ENCODE results near the gene DGKQ.

Gene DGKQ

DNA sequence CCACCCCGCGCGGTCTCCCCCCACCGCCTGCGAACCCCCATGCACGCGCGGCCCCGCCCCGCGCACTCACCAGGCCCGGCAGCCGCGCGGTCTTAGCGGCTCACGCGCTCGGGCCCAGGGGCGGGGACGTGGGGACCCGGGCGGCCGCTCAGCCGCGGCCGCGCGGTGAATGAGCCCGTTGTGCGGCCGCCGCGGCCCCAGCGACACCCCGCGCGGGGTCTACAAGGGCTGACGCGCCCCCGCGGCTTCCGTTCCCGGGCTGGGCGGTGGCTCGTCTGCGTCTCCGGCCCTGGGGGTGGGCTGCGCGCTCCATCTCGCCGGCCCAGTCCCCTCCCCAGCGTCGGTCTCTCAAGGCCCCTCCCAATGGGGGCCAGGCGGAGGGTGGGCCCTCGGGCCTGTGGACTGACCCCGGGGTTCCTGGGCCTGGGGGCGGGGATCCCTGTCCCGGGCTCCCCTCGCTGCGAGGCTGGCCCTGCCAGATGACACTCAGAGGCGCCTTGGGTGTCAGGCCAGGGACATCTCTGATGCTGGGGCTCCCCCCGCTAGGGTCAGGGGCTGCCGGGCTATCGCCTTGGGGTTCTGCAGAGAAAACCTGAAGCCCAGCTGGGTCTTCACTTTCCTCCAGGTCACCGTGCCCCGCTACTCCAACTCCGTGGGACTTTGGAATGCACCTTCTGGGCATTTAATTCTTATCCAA lies 24.2 kb upstream of the DGKQ start:
- peak in 27 of 42 donors; percentile 33 to 75 (median 56) for DNase-seq
- intact Hi-C loops (cut with DNase I), result no loop called here

DNA sequence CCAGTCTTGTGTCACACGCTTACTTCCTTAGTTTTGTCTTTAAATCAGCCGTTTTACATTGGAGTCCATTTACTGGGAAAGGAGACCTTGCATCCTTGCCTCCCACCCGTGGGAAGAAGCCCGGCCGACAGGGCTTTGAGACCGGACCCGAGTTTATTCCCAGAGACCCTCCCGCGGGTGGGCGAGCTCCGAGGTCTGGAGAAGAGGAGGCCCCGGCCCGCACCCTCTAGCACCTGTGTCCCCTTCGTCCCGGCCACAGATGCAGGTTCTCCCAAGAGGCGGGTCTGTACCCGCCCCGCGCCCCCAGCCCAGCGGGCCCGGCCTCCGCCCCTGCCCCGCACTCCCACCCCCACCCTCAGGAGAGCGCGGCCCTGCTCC lies 23.6 kb upstream of the DGKQ start:
- intact Hi-C loops (cut with DNase I), result no loop called here
- DNase-seq, result no peak

DNA sequence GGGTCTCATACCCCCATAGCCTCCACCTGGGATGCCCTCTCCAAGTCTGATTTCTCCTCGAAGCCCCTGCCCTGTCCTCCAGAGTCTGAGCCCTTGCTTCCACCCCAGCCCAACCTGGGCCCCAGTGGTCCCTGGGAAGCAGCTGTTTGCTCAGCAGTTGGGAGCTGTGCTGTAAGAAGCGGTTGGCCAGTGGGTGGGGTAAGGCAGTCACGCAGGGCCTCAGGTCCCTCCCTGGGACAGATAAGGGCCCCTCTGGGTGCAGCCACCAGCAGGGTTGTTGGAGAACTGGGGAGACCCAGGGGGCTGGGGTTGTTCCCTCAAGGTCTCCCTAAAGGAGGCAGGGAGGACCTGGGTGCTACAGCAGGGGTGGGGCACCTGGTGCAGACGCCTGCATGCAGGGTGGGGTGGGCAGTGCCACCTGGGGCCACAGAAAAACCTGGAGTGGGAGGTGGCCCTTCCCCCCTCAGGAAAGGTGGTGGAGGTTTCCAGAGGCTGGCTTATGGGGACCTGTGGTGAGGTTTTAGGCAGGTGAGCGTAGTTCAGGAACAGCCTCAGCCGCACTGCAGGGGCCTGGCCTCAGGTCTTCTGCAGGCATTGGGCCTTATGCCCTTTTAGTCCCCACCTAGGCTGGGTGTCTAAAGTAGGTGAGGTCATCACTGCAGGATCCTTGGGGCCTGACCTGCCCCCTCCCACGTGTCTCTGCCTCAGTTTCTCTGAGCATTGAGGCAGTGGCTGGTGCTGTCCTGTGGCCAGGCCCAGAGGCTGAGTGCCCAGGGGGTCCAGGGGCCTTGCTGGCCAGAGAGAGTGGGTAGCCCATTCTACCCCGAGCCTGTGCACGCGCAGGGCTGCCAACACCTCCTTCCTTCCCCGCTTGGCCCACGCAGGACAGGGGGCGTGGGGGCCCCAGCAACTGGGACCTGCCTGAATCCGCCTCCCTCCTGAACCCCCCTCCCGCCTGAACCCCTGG lies 22.9 kb upstream of the DGKQ start:
- no peak for DNase-seq
- intact Hi-C loops (cut with DNase I), result no loop called here

DNA sequence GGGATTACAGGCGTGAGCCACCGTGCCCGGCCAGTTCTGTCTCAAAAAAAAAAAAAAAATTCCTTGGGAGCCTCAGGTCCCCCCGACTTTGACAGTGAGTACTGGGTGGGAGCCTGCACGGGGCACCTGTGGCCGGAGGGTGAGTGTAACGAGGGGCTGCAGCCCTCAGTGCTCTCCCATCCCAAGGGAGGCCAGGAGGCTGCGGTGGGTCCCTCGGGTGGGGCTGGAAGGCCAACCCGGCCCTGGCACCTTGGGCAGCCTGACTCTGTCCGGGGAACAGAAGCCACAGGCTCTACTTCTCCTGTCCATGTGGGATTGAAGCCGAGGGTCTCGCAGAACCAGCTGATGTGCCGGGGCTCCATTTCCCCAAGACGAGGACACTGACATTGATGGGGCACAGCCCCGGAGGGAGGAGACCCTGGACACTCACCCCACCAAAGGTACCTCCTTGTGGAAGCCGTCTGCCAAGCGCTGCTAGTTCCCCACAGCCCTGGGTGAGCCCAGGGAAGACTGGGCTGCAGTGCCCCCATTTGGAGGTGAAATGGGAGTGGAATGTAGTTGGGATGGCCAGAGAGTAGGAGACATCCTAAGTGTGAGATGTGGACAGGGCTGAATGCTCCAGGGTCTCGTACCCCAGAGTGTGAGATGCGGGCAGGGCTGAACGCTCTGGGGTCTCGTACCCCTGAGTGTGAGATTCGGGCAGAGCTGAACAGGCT lies 22.1 kb upstream of the DGKQ start:
- intact Hi-C loops (cut with DNase I), result no loop called here
- no peak for DNase-seq

DNA sequence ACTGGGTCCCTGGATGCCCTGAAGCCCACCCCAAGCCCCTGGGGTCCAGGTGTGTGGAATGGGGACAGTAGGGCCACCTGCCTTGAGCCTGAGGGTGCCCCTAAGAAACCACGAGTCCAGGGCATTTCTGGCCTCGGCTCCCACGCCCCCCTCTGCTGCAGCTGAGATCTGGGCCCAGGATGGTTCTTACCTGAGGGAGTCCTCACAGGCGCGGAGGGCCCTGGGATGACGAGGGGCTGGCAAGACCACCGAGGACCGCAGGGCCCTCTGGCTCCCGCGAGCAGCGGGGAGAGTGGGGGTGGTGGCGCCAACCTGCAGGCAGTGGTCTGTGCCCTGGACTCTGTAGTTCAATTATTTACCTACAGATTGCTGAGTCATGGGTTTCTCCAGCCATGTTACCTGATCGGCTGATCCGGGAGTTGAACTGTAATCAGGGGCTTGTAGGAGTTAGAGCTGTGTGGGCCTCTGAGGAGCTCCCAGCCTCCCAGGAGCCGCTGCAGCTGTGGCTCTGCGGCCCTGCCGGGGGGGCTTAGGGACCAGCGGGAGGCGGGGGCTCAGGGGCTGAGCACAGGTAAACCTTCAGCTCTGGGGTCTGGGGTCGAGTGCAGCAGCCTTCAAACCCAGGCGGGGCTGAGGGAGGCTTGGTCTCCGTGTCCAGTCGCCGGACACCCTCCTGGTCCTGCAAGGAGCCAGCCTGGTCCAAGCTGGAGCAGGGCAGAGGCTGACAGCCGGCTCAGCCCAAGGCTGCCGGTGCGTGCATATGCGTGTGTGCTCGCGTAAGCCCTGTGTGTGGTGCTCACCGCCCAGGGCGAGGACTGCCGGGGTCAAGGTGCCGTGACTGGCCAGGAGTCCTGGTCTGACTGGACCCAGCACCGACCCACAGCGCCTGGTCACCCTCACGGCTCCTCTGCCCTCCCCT lies 20.0 kb upstream of the DGKQ start, which contains the start of gene SLC26A1:
TSS of gene SLC26A1 (minus strand) at position 294 of the 919 bp plus-strand sequence. CDS start 1,701 bp downstream, outside the sequence.
- no peak for DNase-seq

DNA sequence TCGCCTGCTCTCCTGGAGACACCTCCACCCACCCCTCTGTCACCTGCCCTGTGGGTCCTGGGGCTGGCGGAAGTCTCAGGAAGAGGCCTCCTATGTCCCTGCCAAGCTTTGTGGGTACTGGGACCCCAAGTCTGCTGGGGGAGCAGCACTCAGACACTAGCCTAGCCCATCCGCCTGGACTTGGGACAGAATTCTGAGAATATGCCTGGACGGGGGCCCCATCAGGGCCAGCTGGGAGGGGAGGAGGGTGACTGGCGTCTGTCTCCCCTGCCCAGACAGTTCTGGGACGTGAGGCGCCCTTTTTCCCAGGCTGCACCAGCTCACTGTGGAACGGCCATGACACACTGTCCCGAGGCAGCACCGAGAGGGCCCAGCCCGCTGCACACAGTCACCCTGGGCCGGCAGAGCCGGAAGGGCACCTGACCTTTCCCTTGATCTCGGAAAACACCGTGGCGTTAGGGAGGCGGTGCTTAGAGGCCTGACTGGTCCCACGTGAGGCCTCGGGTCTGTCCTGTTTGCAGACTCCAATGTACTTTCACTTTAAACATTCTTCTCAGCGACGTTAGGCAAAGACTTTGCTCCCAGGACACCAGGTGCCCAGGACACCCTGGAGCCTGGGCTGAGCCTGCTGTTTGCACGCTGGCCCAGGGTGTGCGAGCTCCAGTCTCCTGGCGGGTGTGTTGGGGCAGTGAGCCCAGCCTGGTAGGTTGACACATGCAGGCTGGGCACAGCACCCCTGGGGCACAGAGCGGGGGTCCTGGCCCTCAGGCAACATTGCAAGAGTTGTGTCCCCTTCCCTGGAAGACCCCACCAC lies 19.1 kb upstream of the DGKQ start:
- intact Hi-C loops (cut with DNase I), result no loop called here
- DNase-seq, result no peak

More for the DNA sequence above, 20.0 kb upstream of the DGKQ start, which contains the start of gene SLC26A1:
- intact Hi-C loops (cut with DNase I), result no loop called here

DNA sequence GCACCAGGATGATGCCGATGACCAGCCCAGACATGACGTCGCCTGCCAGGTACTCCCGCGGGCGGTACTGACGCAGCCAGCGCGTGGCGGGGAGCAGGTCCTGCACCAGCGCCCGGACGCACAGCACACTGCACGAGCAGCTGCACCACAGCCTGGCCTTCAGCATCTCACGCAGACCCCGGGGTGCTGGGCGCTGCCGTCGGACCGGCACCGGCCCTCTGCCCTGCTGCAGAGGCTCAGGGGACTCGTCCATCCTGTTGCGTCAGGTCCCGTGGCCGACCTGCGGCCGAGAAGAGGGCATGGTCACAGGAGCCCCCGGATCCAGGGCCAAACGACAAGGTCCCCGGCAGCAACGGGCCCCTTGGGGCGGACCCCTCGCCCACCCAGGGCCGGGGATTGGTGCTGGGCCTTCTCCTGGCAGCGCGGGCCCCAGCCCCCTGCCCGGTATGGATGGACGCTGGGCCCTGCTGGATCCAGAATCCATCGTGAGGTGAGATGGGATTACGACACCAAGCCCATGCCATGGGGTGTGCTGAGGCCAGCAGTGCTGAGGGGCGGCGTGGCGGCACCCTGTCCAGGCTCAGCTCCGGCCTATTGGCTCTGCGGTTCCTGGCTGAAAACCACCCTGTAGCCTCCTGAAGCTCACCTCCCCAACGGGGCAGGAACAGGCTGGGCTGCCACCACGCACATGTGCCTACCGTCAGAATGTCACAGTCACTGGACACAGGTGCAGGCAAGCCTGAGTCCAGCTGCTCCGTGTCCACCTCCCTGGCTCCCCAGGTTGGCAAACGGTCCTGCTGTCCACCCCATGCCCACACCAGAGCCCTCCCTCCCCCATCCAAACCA lies 18.3 kb upstream of the DGKQ start:
- intact Hi-C loops (cut with DNase I), result no loop called here
- DNase-seq, result no peak

DNA sequence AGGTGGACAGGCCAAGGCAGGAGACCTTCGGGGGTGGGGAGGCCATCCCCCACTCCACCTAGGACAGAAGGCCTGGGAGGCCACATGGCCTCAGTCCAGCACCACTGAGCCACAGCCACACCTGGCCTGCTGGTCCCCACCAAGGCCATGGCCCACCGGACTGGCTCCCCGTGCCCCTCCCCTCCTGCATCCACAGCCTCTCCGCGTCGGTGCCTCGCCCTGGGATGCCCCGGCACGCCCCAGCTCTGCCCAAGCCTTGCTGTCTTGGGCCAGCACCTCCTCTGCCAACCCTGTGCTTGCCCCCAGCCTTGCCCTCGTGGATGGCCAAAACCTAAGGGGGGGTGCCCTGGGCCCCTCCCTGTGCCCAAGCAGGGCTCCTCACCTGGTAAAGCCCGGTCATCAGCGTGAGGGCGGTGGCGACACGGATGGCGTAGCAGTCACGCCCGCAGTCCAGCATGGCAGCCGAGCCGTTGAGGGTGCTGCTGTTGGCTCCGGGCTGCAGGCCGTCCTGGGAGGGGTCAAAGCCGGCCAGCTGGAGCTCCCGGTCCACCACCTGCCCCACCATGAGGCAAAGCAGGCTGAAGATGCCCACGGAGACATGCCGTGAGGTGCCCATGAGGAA lies 17.5 kb upstream of the DGKQ start:
- DNase-seq, result no peak
- intact Hi-C loops (cut with DNase I), result no loop called here

DNA sequence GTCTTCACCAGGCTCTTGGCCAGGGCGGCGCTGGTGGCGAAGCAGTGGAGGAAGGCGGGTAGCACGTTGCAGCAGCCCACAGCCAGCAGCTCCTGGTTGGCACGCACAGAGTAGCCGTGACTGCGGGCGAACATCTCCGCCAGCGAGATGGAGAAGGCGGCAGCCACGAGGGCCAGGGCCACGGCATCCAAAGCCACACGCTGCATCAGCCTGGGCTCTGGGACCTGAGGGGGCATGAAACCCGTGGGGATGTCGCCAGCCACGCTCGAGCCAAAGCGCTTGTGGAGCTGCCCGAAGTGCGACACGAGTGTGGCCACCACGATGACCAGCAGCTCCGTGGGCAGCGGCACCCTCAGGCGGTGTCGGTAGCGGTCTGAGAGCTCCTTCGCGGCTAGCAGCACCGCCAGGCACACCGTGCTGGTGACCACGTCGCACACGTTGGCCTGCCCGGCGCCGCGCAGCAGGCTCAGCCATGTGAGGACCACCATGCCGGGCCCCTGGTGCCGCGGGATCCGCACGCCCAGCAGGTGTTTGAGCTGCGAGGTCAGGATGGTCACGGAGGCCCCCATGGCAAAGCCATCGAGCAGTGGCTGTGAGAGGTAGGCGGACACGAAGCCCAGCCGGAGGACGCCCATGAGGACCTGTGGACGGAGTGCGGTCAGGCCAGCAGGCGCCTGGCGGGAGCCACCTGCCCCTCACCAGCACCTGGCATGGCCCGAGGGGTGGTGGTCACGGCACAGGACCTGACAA lies 16.5 kb upstream of the DGKQ start:
- intact Hi-C loops (cut with DNase I), result no loop called here
- no peak for DNase-seq

DNA sequence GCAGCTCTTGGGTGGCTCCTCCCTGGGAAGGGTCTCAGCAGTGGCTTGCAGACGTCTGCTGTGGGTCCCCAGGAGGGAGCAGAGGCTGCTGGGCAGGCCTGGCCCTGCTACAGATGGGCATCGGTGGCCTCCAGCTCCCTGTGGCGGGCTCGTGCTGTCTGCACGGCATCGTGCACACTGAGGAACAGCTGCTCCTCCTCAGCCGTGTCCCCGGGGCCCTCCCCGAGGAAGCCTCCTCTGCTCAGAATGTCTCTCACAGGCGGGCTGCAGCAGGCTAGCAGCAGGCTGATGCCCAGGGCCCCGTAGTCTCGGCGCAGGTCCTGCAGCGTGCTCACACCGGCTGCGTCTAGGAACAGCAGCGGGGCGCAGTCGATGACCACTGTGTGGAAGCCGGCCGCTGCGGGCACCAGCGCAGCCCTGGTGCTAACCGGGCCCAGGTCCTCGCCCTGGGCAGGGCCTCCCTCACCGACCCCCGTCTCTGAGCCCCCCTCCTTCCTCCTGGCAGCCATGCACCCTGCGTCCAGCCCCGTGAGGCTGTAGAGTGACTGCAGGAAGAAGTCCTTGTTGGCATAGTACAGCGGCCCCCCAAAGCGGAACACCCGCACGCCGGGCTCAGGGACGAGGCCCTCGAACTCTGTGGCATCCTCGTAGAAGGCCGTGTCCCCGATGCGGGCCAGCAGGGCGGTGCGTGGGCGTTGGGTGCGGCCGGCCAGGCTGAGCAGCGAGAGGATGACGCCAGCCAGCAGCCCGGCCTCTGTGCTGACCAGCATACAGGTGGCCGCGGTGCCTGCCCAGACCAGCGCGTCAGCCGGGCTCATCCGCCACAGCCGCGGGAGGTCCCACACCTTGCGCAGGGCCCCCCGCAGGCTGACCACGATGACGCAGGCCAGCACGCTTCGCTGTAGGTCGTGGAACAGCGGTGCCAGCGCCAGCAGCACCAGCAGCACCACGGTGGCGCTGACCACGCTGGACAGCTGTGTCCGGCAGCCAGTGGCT lies 15.7 kb upstream of the DGKQ start:
- intact Hi-C loops (cut with DNase I), result no loop called here
- DNase-seq, result no peak

DNA sequence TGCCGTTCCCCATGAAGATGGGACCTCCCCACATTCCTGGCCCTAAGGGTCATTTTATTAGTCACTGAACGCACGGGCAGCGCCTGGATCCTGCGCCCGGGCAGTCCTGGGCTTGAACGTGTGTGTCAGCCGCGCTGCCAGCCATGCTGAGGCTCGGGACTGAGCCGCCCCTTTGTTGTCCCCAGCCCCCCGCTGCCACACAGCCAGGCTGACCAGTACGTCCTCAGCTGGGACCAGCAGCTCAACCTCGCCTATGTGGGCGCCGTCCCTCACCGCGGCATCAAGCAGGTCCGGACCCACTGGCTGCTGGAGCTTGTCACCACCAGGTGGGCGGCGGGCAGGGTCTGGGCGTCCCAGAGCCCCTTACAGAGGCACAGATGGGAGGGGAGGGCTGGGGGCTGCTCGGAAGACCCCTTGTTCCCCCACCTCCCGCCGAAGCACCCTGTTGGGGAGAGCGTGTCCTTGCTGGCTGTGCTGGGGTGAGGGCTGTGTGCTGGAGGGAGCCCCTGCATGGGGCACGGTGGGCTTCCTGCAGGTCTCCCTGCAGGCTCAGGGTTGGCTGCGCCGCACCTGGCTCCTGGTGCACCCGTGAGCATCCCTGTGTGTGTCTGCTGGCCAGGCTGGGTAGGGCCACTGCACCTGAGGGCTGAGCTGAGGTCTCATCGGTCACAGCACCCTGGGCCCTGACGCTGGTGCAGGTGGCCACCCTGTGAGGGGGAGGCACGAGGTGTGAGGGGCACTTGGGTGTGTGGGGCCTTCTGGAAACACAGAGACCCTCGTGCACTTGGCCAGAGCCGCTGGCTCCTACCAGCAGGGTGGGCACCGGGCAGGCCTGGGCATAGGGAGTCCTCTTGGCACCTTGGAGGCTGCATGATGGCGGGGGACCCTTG lies 14.5 kb upstream of the DGKQ start:
- no peak for DNase-seq
- intact Hi-C loops (cut with DNase I), result no loop called here

DNA sequence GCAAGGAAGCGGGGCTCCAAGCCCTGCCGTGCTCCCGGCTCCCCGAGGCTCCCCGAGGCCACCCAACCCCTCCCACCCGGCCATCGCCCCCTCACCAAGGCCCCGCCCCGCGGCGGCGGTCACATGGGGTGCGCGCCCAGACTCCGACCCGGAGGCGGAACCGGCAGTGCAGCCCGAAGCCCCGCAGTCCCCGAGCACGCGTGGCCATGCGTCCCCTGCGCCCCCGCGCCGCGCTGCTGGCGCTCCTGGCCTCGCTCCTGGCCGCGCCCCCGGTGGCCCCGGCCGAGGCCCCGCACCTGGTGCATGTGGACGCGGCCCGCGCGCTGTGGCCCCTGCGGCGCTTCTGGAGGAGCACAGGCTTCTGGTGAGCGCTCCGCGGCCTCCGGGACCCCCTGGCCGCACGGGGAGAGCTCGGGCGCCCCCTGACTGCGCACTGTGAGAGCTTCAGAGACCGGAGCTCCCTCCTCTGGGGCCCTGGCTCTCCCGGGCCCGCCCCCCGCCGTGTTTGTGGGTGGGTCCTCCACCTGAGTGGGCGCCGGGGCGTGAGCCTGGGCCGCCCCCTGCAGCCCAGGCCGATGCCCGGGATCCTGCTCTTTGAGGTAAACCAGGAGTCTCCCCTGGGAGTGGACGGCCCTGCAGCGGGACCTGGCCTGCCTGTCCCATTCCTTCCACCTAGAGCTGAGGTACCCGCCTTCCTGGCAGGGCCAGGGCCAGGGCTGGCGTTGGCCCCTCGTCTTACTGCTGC lies 13.7 kb upstream of the DGKQ start, which contains the start of gene IDUA:
TSS of gene IDUA (plus strand) at position 166 of the 745 bp plus-strand sequence. CDS start at position 207, 41 bp downstream.
- DNase-seq, result peak; percentile 70 to 97 (median 92)
- intact Hi-C loops (cut with DNase I), result no loop called here
